GM23338 (cell line): ENCODE measurements around the gene ACCSL. TPM values are rescaled to one million over a fixed set of nuclear protein-coding genes. Genes with fewer than 3 reads are reported as not detected.

ENCODE experiments used
- ATAC-seq: fragments of 200-7000 bp; cut with Tn5 transposase; 3 replicates; pipeline ENCODE4 v1.9.1; 2020
- DNase-seq: peaks from one replicate; pipeline ENCODE4 v3.0.0-alpha.2; 2015; ENCODE audit warnings: low spot score
- H2AFZ ChIP-seq: fragments of 200-600 bp; sonication (generic); 2 replicates; pipeline ENCODE4 v1.8.0; 2016; ENCODE audit warnings: antibody characterized with exemption, mild to moderate bottlenecking, moderate library complexity
- H3F3A ChIP-seq: fragments of 200-600 bp; sonication (generic); replicated peaks from 2 replicates; pipeline ENCODE4 v1.8.0; 2017; ENCODE audit warnings: antibody characterized with exemption, mixed run types, low read depth
- H3K27ac ChIP-seq: fragments of 200-600 bp; sonication (generic); 2 replicates; pipeline ENCODE4 v1.6.1; 2016; ENCODE audit warnings: low read depth
- H3K27me3 ChIP-seq: fragments of 200-600 bp; sonication (generic); 2 replicates; pipeline ENCODE4 v1.8.0; 2016; ENCODE audit warnings: mild to moderate bottlenecking, mixed run types, moderate library complexity; ENCODE audit not compliant: insufficient read depth
- H3K36me3 ChIP-seq: fragments of 200-600 bp; sonication (generic); 2 replicates; pipeline ENCODE4 v1.8.0; 2016; ENCODE audit warnings: mild to moderate bottlenecking; ENCODE audit not compliant: insufficient read depth
- H3K4me1 ChIP-seq: fragments of 200-600 bp; sonication (generic); 2 replicates; pipeline ENCODE4 v1.8.0; 2016; ENCODE audit warnings: mild to moderate bottlenecking, moderate library complexity; ENCODE audit not compliant: insufficient read depth
- H3K4me2 ChIP-seq: fragments of 200-600 bp; sonication (generic); 2 replicates; pipeline ENCODE4 v1.7.1; 2017; ENCODE audit warnings: mixed run types
- H3K4me3 ChIP-seq: fragments of 200-600 bp; sonication (generic); 2 replicates; pipeline ENCODE4 v1.6.1; 2016; ENCODE audit warnings: mixed run types
- H3K79me2 ChIP-seq: fragments of 200-600 bp; sonication (generic); replicated peaks from 2 replicates; pipeline ENCODE4 v1.8.0; 2017; ENCODE audit warnings: mild to moderate bottlenecking; ENCODE audit not compliant: insufficient read depth
- H3K9me2 ChIP-seq: fragments of 200-600 bp; sonication (generic); 2 replicates; pipeline ENCODE4 v1.8.0; 2017; ENCODE audit not compliant: insufficient read depth
- H4K20me1 ChIP-seq: fragments of 200-600 bp; sonication (generic); replicated peaks from 2 replicates; pipeline ENCODE4 v1.8.0; 2017; ENCODE audit warnings: mild to moderate bottlenecking; ENCODE audit not compliant: insufficient read depth
- H3K27ac Mint-ChIP-seq: 2 replicates; pipeline ENCODE4 v1.8.0; 2020; ENCODE audit warnings: inconsistent platforms, mild to moderate bottlenecking, moderate library complexity, mixed read lengths
- H3K27me3 Mint-ChIP-seq: 3 replicates; pipeline ENCODE4 v1.8.0; 2022; ENCODE audit warnings: low read depth, mild to moderate bottlenecking, moderate library complexity, mixed read lengths, inconsistent platforms; ENCODE audit not compliant: insufficient read depth, poor library complexity
- H3K36me3 Mint-ChIP-seq: 3 replicates; pipeline ENCODE4 v1.8.0; 2021; ENCODE audit warnings: low read depth, mild to moderate bottlenecking, inconsistent platforms, moderate library complexity, mixed read lengths
- H3K4me1 Mint-ChIP-seq: 3 replicates; pipeline ENCODE4 v1.8.0; 2020; ENCODE audit warnings: mild to moderate bottlenecking, inconsistent platforms, mixed read lengths
- H3K4me3 Mint-ChIP-seq: 3 replicates; pipeline ENCODE4 v1.8.0; 2021; ENCODE audit warnings: moderate library complexity, mild to moderate bottlenecking, inconsistent platforms, mixed read lengths
- H3K9me3 Mint-ChIP-seq: 3 replicates; pipeline ENCODE4 v1.8.0; 2020; ENCODE audit warnings: moderate library complexity, mild to moderate bottlenecking, inconsistent platforms, mixed read lengths
- CREB1 ChIP-seq: fragments of 250-450 bp; sonication (Bioruptor Pico); IDR thresholded peaks from 2 replicates; pipeline ENCODE4 v1.5.0; 2020; ENCODE audit warnings: low read depth, mild to moderate bottlenecking, moderate library complexity
- EZH2phosphoT487 ChIP-seq: fragments of 200-600 bp; sonication (generic); IDR thresholded peaks from one replicate; pipeline ENCODE4 v1.8.1; 2018; ENCODE audit warnings: antibody characterized with exemption; ENCODE audit not compliant: unreplicated experiment
- JUNB ChIP-seq: IDR thresholded peaks from one replicate; pipeline ENCODE4 v1.6.1; 2016; ENCODE audit warnings: antibody characterized with exemption; ENCODE audit not compliant: unreplicated experiment
- NANOG ChIP-seq: IDR thresholded peaks from 2 replicates; pipeline ENCODE4 v1.6.1; 2016; ENCODE audit warnings: antibody characterized with exemption, borderline replicate concordance
- STAT1 ChIP-seq: IDR thresholded peaks from one replicate; pipeline ENCODE4 v1.6.1; 2016; ENCODE audit warnings: antibody characterized with exemption; ENCODE audit not compliant: unreplicated experiment
- ZNF114 ChIP-seq: fragments of 250-450 bp; sonication (Bioruptor Pico); IDR thresholded peaks from 2 replicates; pipeline ENCODE4 v1.5.0; 2020; ENCODE audit warnings: mild to moderate bottlenecking, moderate library complexity
- ZNF331 ChIP-seq: fragments of 250-450 bp; sonication (Bioruptor Pico); IDR thresholded peaks from 2 replicates; pipeline ENCODE4 v1.5.0; 2020; ENCODE audit warnings: low read depth, mild to moderate bottlenecking, moderate library complexity
- polyA plus RNA-seq: library from polyadenylated mRNA; unstranded; fragments of >200 nt; fragmentation: Nextera tagmentation; extraction: Ambion mirVana; gene quantifications from 2 replicates; pipeline ENCODE4 v1.2.1, GENCODE V29; 2016
- total RNA-seq: library from RNA; depleted of rRNA; stranded (reverse); fragments of >200 nt; shearing (Covaris generic); gene quantifications from 2 replicates; pipeline ENCODE4 v1.2.3, GENCODE V29; 2014
- TF ChIP-seq, protein P1 (sequence below): IDR thresholded peaks from 2 replicates; pipeline ENCODE4 v1.6.1; 2016; ENCODE audit warnings: antibody characterized with exemption
- TF ChIP-seq, protein P2 (sequence below), 2 experiments: fragments of 200-600 bp in 1 of 2; sonication (generic) in 1 of 2; conservative IDR thresholded peaks; 2 replicates each; pipeline versions ENCODE4 v1.5.1 to v1.6.1; 2016 to 2017; ENCODE audit warnings: antibody characterized with exemption in 2 of 2, low read depth in 2 of 2, mild to moderate bottlenecking in 2 of 2, moderate library complexity in 1 of 2
- TF ChIP-seq, protein P3 (sequence below): IDR thresholded peaks from one replicate; pipeline ENCODE4 v1.6.1; 2018; ENCODE audit warnings: antibody characterized with exemption; ENCODE audit not compliant: unreplicated experiment
- TF ChIP-seq, protein P4 (sequence below): fragments of 250-450 bp; sonication (Bioruptor Pico); IDR thresholded peaks from 2 replicates; pipeline ENCODE4 v1.5.0; 2020; ENCODE audit warnings: mild to moderate bottlenecking, moderate library complexity

The ACCSL gene
- total and polyA plus RNA-seq, 2 experiments from 2014 or later: not detected

DNA sequence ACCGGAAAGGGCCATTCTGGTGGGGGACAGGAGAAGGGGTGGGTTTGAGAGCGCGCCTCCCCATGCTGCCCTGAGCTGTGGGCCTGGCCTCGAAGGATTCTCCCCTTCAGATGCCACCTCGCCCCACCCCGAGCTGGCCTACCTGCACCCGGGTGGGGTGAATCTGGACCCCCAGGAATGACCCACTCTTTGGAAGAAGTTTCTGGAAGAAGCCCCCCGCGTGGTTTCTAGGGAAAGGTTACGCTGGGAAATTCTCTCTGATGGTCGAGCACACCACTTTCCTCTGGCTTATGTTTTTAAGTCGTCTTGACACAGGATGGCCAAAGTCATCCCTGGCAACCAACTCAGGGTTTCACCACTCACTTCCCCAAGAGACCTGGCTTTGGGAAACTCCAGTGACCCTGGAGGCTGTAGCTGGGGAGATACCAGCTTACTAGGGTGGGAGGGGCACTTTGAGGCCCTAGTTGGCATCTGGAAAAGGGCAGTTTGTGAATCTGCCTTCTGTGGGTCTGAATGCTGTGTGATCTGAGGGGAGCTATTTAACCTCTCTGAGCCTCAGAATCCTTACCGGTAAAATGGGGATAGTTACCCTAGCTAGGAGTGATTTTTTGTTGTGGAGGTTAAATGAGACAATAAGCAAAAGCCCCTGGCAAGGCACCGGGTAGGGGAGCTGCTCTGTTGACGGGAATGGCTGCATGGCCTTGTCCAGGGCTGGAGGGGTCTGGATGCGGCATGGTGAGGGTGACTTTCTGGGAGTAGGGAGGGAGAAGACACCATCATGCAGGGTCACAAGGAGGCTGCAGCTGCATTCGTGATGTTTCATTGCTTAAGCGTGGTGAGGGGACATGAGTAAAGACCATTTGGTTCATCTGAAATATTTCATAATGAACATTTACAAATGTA, 45.3 kb upstream of the ACCSL start:
- Histone ChIP-seq H3K4me2 (no peak overlapping the region), H3K79me2 (no peaks in the 10 kb centered on the region), H3K27ac (no peak overlapping the region), H3K9me2 (no peaks in the 10 kb centered on the region), H3F3A (no peaks in the 10 kb centered on the region), H2AFZ (peak overlapping the region; percentile 56; the same call in 1 of the 2 replicates), H3K4me3 (no peak overlapping the region), H3K27me3 (no peaks in the 10 kb centered on the region), H3K4me1 (peaks cover 5% of the 10 kb centered on the region; the same call in 1 of the 2 replicates), H4K20me1 (no peaks in the 10 kb centered on the region), H3K36me3 (no peaks in the 10 kb centered on the region)
- Mint-ChIP-seq H3K9me3 (no peaks in the 10 kb centered on the region), H3K27ac (no peak overlapping the region), H3K4me3 (no peak overlapping the region), H3K27me3 (peaks cover 14% of the 10 kb centered on the region), H3K4me1 (peaks cover 25% of the 10 kb centered on the region), H3K36me3 (no peaks in the 10 kb centered on the region)
- TF ChIP-seq, protein P1, sequence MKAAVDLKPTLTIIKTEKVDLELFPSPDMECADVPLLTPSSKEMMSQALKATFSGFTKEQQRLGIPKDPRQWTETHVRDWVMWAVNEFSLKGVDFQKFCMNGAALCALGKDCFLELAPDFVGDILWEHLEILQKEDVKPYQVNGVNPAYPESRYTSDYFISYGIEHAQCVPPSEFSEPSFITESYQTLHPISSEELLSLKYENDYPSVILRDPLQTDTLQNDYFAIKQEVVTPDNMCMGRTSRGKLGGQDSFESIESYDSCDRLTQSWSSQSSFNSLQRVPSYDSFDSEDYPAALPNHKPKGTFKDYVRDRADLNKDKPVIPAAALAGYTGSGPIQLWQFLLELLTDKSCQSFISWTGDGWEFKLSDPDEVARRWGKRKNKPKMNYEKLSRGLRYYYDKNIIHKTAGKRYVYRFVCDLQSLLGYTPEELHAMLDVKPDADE: no peak
- TF ChIP-seq, protein P2, sequence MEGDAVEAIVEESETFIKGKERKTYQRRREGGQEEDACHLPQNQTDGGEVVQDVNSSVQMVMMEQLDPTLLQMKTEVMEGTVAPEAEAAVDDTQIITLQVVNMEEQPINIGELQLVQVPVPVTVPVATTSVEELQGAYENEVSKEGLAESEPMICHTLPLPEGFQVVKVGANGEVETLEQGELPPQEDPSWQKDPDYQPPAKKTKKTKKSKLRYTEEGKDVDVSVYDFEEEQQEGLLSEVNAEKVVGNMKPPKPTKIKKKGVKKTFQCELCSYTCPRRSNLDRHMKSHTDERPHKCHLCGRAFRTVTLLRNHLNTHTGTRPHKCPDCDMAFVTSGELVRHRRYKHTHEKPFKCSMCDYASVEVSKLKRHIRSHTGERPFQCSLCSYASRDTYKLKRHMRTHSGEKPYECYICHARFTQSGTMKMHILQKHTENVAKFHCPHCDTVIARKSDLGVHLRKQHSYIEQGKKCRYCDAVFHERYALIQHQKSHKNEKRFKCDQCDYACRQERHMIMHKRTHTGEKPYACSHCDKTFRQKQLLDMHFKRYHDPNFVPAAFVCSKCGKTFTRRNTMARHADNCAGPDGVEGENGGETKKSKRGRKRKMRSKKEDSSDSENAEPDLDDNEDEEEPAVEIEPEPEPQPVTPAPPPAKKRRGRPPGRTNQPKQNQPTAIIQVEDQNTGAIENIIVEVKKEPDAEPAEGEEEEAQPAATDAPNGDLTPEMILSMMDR (conservative IDR thresholded peaks at IDR 0.05; ENCODE audit: low read depth in 2 of 2): no peak
- TF ChIP-seq JUNB (no peak), EZH2phosphoT487 (no peak), ZNF331 (CRISPR knock-in tag) (no peak), ZNF114 (no peak), NANOG (no peak), CREB1 (CRISPR knock-in tag) (no peak), STAT1 (no peak)
- TF ChIP-seq, protein P3, sequence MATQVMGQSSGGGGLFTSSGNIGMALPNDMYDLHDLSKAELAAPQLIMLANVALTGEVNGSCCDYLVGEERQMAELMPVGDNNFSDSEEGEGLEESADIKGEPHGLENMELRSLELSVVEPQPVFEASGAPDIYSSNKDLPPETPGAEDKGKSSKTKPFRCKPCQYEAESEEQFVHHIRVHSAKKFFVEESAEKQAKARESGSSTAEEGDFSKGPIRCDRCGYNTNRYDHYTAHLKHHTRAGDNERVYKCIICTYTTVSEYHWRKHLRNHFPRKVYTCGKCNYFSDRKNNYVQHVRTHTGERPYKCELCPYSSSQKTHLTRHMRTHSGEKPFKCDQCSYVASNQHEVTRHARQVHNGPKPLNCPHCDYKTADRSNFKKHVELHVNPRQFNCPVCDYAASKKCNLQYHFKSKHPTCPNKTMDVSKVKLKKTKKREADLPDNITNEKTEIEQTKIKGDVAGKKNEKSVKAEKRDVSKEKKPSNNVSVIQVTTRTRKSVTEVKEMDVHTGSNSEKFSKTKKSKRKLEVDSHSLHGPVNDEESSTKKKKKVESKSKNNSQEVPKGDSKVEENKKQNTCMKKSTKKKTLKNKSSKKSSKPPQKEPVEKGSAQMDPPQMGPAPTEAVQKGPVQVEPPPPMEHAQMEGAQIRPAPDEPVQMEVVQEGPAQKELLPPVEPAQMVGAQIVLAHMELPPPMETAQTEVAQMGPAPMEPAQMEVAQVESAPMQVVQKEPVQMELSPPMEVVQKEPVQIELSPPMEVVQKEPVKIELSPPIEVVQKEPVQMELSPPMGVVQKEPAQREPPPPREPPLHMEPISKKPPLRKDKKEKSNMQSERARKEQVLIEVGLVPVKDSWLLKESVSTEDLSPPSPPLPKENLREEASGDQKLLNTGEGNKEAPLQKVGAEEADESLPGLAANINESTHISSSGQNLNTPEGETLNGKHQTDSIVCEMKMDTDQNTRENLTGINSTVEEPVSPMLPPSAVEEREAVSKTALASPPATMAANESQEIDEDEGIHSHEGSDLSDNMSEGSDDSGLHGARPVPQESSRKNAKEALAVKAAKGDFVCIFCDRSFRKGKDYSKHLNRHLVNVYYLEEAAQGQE: no peak
- TF ChIP-seq, protein P4, sequence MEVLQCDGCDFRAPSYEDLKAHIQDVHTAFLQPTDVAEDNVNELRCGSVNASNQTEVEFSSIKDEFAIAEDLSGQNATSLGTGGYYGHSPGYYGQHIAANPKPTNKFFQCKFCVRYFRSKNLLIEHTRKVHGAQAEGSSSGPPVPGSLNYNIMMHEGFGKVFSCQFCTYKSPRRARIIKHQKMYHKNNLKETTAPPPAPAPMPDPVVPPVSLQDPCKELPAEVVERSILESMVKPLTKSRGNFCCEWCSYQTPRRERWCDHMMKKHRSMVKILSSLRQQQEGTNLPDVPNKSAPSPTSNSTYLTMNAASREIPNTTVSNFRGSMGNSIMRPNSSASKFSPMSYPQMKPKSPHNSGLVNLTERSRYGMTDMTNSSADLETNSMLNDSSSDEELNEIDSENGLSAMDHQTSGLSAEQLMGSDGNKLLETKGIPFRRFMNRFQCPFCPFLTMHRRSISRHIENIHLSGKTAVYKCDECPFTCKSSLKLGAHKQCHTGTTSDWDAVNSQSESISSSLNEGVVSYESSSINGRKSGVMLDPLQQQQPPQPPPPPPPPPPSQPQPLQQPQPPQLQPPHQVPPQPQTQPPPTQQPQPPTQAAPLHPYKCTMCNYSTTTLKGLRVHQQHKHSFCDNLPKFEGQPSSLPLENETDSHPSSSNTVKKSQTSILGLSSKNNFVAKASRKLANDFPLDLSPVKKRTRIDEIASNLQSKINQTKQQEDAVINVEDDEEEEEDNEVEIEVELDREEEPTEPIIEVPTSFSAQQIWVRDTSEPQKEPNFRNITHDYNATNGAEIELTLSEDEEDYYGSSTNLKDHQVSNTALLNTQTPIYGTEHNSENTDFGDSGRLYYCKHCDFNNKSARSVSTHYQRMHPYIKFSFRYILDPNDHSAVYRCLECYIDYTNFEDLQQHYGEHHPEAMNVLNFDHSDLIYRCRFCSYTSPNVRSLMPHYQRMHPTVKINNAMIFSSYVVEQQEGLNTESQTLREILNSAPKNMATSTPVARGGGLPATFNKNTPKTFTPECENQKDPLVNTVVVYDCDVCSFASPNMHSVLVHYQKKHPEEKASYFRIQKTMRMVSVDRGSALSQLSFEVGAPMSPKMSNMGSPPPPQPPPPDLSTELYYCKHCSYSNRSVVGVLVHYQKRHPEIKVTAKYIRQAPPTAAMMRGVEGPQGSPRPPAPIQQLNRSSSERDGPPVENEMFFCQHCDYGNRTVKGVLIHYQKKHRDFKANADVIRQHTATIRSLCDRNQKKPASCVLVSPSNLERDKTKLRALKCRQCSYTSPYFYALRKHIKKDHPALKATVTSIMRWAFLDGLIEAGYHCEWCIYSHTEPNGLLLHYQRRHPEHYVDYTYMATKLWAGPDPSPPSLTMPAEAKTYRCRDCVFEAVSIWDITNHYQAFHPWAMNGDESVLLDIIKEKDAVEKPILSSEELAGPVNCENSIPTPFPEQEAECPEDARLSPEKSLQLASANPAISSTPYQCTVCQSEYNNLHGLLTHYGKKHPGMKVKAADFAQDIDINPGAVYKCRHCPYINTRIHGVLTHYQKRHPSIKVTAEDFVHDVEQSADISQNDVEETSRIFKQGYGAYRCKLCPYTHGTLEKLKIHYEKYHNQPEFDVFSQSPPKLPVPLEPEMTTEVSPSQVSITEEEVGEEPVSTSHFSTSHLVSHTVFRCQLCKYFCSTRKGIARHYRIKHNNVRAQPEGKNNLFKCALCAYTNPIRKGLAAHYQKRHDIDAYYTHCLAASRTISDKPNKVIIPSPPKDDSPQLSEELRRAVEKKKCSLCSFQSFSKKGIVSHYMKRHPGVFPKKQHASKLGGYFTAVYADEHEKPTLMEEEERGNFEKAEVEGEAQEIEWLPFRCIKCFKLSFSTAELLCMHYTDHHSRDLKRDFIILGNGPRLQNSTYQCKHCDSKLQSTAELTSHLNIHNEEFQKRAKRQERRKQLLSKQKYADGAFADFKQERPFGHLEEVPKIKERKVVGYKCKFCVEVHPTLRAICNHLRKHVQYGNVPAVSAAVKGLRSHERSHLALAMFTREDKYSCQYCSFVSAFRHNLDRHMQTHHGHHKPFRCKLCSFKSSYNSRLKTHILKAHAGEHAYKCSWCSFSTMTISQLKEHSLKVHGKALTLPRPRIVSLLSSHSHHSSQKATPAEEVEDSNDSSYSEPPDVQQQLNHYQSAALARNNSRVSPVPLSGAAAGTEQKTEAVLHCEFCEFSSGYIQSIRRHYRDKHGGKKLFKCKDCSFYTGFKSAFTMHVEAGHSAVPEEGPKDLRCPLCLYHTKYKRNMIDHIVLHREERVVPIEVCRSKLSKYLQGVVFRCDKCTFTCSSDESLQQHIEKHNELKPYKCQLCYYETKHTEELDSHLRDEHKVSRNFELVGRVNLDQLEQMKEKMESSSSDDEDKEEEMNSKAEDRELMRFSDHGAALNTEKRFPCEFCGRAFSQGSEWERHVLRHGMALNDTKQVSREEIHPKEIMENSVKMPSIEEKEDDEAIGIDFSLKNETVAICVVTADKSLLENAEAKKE (CRISPR knock-in tag): no peak
- no peak for DNase-seq
- ATAC-seq: no peak
